GM19455 (cell line): ENCODE results near the gene SHC2.

Experiments used
- ATAC-seq: cut with Tn5 transposase; IDR thresholded peaks from one replicate; pipeline ENCODE4 v1.9.1; 2021; ENCODE audit not compliant: unreplicated experiment

Gene SHC2

DNA sequence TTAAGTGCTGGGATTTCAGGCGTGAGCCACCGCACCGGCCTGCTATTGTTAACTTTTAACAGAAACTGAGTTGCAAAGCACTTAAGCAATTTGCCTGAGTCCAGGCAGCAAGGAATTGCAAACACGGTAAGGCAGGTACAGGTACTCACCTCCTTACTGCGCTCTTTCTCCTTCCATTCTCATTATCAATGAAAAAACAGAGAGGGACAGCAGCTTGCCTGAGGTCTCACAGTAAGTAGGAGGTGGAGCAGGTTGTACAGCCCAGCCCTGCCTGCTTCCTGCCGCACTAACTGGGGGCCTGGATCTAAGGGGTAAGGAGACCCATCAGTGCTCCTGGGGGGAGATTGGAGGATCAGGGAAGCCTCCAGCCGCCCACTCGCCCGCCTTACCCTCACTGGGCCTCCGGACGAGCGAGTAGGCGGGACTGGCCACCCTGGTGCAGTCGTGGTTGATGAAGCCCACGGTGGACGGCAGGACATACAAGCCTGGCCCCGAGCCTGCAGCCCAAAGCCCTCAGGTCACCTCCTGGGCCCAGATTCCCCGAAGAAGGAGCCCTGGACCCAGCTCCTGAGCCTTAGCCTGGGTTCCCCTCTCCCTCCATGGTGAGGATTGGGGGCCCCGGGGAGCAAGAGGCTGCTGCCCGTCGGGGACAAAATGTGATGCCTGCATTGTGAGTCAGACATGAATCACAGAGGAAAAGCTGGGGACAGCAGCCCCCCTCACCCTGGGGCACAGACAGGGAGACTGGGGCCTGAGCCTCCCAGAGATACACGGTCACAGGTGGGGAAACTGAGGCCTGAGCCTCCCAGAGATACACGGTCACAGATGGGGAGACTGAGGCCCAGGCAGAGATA lies 11.4 kb upstream of the SHC2 start:
- no peak for ATAC-seq

DNA sequence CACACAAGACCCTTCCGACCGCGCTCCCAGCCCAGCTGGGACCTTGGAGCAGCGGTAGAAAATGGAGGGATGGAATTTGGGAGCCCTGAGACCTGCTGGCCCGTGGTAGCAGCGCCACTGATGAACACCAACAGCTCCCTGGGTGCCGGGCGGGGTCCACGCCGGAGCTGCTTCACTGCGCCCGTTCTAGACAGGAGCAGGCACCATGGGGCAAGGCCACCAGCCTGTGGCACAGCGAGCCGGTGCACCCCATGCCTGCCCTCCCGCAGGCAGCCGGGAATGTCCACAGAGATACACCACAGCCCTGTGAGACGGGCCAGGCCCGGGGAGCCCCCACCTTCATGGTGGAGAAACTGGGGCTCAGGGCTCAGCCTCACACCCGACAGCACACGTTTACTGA lies 9.9 kb upstream of the SHC2 start:
- no peak for ATAC-seq

DNA sequence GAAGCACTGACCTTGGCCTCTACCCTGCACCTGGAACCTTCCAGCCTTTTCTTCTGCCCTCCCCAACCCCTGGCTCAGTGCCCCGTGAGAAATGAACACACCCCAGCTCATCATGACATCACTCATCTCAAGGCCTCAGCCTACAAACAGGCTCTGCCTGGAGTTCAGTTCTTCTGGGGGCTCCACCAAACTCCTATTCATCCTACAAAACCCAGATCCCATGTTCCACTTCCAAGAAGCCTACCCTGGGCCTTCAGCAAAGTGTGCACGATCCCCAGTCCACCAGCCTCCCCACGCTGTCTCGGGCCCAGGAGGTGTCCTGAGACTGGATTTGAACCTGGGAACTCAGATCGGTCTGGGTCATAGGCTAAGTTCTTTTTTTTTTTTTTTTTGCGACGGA lies 9.0 kb upstream of the SHC2 start:
- ATAC-seq, result no peak

DNA sequence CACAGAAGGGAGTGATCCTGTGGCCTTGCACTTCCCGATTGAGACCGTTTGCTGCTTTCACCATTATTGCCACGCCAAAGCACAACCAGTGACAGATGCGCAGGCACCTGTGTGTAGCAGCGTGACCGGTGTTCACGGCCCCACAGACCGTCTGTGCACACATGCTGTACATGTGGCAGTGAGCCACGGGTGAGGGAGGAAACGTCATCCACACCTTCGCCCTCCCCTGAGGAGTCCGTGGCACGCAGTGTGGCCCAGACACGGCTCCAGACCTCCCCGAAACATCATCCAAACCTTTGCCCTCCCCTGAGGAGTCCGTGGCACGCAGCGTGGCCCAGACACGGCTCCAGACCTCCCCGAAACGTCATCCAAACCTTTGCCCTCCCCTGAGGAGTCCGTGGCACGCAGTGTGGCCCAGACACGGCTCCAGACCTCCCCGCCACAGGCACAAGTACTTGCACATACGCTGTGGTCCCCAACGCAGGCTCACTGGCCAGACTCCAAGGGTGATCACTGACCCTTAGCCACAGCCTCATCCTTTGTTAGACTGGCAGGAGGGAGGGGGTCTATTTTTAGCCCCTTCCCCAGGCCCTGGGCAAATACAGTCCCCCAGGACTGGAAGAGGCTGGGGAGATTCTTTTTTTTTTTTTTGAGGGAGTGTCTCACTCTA lies 7.9 kb upstream of the SHC2 start:
- no peak for ATAC-seq

DNA sequence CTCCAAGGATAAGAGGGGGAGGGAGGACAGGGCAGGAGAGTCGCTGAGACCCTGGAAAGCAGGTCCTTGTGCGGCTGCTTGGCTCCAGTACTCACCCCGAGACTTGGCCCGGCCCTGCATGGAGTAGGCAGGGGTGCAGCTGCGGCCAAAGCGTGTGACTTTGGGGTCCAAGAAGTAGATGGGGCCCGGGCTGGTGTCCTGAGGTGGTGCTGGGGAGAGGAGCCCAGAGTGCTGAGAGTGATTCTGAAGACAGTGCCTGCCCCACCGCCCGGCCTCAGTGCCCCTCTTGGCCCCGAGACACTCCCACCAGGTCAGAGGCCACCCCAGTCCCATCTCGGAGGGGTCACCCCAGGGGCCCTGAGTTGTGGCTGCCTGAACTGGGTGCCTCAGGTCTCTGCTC lies 6.7 kb upstream of the SHC2 start:
- no peak for ATAC-seq

DNA sequence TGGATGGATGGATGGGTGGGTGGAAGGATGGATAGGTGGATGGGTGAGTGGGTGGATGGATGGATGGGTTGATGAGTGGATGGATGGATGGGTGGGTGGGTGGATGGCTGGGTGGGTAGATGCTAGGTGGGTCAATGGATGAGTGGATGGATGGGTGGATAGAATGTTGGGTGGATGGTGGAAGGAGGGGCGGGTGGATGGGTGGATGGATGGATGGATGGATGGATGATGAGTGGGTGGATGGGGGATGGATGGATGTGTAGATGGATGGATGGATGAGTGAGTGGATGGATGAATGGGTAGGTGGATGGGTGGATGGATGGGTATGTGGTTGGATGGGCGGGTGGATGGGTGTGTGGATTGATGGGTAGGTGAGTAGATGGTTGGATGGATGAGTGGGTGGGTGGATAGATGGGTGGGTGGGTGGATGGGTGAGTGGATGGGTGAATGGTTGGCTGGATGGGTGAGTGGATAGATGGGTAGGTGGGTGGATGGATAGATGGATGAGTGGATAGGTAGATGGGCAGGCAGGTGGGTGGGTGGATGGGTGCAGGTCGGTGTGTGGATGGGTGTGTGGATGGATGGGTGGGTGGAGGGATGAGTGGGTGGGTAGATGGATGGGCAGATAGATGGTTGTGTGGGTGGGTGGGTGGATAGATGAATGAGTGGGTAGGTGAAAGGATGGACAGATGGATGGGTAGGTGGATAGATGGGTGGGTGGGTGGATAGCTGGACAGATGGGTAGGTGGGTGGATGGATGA lies 4.4 kb upstream of the SHC2 start:
- no peak for ATAC-seq

DNA sequence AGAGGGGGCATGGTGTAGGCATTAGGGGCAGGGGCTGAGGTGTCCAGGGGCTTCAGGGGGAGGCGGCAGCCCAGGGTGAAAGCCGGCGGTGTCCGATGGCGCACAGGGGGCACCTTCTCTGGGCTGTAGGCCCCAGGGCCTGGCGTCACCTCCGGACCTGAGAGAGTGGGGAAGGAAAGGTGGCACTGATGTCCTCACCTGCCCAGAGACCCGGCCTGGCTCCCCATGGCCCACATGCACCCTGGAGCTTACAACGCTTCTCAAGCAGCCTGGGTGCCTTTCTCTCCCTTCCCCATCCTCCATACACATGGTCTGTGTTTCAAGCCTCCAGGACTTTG lies 3.3 kb upstream of the SHC2 start:
- no peak for ATAC-seq

DNA sequence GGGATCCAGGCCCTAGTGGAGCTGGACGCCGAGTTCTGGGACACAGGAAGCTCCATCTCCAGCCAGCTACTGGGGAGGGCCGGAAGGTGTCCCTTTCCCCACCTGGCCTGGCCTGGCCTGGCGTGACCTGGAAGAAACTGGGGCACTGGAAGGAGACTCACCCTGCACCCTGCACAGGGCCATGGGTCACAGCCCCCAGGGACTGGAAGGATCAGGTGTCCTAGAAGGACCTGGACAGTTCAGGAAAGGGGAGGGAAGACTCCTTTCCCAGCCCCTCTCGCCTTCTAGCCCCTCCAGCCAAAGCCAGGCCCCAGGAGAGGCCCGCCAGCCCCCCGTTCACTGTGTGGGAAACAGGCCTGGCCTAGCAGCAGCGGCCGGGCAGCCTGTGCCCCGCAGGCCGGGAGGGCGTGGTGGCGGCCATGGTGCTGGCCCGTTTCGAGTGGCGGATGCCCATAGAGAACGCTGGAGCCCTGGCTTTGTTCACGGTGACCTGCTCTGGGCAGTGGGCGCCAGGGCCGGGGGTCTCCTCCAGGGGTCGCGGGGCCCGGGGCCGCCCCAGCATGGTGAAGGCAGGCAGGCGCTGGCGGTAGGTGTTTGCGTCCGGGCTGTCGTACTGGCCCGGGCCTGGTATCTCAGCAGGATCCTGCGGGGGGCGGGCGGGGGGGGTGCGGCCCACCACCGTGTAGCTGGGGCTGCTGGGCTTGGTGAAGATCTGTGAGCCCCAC lies 2.8 kb upstream of the SHC2 start:
- ATAC-seq, result no peak

DNA sequence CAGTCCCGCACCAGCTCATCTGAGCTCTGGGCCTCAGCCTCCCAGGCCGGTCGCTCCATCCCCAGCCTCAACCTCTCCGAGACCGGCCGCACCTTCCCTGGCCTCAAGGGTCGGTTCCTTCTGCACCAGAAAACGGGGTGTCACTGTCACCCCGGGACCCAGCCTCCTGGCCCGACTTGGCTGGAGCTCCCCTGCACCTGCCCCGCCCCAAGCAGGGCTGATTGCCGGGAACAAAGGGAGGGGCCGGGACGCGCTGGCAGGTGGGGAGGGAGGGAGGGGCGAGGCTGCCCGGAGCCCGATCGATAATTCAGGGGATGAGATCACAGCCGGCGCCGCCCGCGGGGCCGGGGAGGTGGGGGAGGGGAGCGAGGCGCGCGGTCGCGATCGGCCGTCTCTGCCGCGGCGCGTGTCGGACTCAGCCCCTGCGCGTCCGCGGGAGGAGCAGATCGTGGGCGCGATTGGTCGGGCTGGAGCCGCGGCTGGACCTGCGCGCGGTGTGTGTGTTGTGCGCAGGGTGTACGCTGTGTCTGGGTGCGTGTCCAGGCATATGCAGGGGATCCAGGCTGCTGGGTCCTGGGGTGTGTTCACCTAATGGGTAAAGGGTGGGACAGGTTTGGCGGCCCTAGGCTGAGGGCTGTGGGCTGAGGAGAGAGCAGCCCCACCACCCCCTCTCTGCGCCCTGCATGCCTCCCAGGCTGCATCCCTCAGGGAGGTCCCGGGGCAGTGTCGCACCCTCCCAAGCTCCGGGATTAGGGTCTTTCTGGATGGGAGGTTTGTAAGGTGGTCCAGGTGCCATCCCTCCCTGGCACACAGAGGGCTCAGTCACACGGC lies 1.1 kb upstream of the SHC2 start:
- ATAC-seq, result no peak

DNA sequence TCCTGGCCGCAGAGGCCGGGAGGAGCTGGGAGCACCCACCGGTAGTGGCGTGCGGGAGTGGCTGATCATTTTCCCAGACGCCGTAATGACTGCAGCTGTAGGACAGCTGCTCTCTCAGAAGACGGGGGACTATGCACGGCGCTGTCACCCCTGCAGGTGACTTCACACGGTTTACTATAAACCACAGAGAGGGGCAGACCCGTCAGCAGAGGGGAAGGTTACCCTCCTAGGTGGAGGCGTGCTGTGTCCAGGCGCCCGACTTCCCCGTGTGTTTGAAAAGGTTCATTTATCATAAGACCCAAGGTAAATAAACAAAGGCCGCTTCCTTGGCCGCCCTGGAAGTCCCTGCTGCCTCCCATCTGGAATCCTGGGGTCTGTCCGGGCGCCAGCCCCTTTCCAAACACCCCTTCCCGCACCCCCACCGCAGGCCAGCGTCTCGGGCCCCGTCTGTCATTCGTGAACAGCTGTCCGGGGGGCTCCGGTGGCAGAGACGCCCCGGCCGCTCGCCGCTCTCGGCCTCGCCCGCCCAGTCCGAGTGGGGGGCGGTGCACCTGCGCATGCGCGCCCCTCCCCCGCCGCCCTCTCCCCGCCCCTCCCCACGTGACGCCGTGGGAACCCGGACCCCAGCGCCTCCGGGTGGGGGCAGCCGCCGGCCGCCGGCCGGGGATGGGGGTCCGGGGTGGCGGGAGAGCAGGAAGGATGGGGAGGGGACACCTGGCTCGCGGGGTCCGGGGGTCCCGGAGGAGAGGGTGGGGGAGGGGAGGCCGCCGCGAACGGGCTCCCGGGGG lies 915 bp downstream of the SHC2 start:
- ATAC-seq, result no peak

DNA sequence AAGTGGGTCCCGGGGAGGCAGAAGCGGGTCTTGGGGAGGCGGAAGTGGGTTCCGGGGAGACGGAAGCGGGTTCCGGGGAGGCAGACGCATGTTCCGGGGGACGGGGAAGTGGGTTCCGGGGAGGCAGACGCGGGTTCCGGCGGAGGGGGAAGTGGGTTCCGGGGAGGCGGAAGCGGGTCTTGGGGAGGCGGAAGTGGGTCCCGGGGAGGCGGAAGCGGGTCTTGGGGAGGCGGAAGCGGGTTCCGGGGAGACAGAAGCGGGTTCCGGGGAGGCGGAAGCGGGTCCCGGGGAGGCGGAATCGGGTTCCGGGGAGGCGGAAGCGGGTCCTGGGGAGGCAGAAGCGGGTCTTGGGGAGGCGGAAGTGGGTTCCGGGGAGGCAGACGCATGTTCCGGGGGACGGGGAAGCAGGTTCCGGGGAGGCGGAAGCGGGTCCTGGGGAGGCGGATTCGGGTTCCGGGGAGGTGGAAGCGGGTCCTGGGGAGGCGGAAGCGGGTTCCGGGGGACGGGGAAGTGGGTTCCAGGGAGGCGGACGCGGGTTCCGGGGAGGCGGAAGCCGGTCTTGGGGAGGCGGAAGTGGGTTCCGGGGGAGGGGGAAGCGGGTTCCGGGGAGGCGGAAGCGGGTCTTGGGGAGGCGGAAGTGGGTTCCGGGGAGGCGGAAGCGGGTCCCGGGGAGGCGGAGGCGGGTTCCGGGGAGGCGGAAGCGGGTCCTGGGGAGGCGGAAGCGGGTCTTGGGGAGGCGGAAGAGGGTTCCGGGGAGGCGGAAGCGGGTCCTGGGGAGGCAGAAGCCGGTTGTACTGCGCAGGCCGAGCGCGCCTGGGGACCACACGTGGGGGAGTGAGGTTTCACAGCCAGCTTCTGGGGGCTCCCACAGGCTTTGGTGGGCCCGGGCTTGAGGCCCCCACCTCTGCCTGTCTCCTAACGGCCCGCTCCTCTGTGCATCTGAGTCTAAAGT lies 2.5 kb downstream of the SHC2 start:
- ATAC-seq, result no peak

DNA sequence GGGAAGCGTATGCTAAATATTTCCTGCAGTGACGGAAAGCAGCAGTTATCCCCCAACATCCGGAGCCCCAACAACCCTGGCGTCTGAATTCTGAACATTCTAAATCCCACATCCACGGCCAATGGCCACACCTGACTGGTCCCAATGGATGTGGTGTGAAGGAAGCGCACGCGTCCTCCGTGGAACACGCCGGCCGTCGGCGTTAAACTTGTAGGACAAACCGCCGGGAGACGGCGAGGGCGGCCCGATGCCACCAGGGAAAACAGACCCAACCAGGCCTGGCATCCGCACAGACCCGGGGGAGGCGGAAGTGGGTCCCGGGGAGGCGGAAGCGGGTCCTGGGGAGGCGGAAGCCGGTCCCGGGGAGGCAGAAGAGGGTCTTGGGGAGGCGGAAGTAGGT lies 3.2 kb downstream of the SHC2 start:
- no peak for ATAC-seq

DNA sequence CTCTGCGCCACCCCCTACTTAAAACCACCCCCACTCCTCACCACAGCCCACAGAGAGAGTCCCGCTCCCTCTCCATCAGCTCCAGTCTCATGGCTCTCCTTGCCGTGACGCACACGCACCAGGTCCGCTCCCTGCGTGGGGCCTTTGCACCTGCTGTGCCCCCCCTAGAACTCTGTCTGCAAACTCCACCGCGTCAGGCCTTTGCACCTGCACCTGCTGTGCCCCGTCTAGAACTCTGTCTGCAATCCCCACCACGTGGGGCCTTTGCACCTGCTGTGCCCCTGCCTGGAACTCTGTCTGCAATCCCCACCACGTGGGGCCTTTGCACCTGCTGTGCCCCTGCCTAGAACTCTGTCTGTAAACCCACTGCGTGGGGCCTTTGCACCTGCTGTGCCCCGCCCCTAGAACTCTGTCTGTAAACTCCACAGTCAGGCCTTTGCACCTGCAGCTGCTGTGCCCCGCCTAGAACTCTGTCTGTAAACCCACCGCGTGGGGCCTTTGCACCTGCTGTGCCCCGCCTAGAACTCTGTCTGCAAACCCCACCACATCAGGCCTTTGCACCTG lies 4.2 kb downstream of the SHC2 start:
- no peak for ATAC-seq

DNA sequence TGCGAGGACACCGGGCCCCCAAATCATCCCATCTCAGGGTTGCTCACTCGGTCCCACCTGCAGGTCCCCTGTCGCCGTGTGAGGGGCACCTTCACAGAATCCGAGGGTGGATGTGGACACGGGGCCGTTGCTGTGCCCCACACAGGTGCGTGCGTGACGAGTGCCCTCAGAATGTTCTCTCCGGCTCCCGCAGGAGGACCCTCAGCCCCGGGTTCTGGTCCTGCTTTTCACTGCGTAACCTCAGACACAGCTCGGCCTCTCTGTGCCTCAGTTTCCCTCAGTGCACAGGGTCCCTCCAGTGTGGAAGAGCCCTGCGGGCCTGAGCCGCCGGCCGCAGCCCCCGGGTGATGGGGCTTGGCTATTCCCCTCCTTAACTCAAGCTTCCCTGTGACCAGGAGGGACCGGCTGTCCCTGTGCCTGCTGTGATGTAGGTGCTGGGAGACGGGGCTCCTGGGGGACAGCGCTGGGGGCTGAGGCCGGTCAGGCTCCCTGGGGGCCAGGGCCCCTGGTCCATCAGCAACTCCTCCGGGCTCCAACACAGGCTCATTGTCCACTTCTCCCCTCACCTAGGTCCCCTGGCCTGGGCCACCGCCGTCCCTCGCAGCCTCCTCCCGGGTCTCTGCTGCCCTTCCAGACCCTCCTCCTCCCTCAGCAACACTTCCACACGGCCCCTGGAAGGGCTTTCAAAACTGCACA lies 4.8 kb downstream of the SHC2 start:
- no peak for ATAC-seq

DNA sequence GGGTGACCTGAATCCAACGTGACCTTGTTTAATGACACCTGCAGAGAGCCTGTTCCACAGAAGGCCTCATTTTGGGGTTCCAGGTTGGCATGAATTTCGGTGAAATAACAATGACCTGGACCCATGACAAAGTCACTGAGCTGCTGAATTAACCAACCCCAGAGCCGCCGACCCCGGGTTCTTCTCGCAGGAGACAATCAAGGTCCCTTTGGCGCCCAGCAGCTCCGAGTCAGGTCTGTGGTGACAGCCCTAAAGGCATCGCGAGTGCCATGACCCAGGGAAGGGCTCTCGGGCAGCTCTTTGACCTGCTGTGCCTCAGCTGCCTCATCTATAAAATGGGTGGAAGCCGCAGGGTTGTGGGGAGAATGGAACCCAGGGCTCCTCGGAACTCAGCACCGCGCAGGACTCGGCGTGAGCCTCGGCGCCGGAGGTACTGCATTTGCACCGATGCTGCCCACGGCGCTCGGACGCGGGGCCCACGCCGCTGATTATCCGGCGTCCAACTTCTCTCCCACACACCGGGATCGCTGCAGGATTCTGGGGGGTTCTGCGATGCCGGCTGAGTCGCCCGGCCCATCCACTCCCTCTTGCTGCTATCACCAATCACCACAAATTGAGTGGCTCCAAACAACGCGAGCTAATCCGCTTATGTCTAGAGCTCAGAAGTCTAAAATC lies 5.7 kb downstream of the SHC2 start:
- no peak for ATAC-seq

DNA sequence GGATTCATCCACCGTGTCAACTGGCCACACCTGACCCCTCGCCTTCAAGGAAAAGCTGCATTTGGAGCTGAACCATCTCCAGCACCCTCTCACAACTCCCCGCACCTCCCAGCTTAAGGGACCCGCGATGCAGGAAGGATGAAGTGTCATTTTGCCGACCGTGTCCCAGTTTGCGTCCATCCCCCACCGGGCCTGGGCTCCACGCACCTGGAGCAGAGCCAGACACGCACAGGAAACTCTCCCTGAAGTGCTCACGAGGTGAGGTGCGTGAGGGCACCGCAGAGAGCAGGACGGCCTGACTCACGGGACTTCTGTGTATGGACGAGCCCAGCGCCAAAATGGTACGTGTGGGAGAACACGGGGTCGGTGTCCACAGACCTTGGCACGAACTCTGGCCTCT lies 7.2 kb downstream of the SHC2 start:
- no peak for ATAC-seq

DNA sequence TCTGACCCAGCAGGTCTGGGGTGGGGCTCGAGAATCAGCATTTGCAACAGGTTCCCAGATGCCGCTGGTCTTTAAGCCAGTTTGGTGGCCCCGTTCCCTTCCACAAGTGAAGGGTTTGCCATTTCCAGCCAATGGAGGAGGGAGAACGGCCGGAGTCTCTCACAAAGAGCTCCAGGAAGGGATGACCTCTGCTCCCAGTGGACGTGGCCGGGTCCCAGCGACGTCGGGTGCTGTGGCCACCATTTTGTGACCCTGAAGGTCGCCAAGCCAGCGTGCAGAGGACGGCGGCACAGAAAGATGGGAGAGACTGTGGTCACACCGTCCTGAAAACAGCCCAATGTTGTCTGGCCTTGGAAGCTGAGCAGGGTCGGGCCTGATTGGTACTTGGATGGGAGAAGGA lies 8.0 kb downstream of the SHC2 start:
- no peak for ATAC-seq
